NK-92 (cell line): ENCODE results near the gene ZNF398.

Experiments used
- DNase-seq: peaks from one replicate; lab custom pipeline; 2025; ENCODE audit not compliant: unreplicated experiment; lab: John Stamatoyannopoulos, UW

ZNF398 gene

DNA sequence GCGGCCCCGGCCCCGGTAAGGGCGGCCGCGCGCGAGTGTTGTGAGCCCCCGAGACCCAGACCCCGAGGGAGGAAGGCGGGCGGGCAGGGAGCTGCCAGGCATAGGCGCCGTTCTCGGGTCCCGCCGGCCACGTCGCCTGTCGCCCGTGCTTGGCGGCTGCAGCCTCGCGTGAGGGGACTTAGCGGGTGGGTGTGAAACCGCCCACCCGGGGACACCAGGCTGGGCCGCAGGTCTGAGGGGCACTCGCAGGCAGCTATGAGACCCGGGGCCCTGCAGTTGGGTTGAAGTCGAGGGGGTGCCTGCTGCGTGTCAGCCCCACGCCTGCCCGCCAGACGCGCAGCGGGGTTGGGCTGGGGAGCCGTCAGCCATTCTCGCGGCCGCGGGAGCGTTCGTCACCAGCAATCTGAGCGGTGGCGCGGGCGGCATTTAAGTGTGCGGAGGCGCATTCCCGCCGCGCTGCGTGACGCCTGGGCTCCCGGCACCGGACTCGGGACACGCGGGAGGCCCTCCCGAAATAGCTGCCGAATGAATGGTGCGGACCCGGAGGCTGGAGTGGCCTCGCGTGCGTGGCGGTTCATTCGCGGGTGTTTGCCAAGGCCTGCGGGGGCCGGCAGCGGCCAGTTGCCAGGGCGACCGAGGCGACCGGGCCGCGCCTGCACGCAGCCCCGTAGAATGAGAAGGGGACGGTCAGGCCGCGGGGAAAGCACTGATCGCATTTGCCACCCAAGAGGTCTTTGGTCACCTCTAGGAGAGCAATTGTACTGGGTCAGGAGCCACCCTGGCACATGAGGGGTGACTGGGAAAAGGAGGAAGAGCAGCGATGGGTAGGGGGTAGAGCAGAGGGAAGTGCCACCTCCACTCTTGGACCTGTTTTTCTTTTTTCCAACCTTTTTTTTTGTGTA, 750 bp downstream of the ZNF398 start:
- no peak for DNase-seq

DNA sequence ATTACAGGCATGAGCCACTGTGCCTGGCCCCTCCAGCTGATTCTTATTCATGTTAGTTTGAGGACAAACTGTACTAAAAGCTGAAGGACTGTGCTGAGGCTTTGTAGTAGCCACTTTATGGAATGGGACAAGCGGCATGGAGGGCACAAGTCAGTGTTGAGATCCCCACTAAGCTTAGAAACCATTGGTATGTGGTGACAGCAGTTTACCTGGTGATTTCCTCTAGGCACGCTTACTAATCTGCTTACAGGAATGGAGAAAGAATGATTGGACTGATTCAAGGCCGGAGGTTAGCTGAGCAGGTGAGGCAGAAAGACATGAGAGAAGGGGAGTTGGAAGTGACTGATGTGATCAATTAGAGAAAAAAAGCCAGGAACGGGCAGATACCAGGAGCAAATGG, 3.7 kb downstream of the ZNF398 start:
- DNase-seq = no peak

DNA sequence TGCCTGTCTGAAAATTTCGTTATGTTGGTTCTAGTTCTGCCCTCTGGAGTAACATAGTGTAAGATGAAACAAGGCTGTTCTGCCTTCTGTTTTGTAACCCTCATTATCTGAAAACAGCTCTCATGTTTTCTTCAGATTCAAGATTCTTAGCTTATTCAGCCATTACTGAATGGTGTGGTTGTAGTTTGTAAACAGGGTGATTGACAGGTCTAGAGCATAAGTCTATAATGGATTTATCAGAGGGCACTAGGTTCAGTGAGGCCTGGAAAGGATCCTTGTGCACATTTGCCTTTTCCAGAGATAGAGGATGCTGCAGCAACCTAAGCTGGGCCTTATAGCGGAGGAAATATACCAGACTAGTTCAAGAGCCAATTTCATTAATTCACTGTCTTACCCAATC, 6.1 kb downstream of the ZNF398 start:
- no peak for DNase-seq

DNA sequence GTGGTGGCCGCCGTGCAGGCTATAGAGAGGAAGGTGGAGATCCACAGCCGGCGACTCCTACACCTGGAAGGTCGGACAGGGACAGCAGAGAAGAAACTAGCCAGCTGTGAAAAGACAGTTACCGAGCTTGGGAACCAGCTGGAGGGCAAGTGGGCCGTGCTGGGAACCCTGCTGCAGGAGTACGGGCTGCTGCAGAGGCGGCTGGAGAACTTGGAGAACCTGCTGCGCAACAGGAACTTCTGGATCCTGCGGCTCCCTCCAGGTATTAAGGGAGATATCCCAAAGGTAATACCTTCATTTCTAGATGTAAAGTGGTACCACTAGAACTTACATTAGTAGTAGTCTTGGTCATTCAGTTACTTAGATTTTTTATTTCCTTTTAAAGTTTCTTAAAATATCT, 6.8 kb downstream of the ZNF398 start:
- DNase-seq = no peak

DNA sequence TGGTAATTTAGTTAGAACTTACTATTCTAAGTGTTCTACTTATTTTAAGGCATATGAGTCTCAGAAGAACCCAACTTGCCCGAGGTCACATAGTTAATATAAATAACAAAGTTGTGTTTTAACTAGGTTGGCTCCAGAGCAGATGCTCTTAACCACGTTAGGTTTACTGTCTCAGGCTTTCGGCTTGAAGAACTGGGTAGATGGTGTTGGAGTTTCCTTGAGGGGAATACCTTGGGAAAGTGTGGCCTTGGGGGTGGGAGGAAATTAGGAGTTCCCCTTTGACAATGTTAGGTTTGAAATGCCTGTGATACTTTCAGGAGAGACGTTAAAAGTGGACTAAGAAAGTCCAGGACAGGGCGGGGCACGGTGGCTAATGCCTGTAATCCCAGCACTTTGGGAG, 9.6 kb downstream of the ZNF398 start:
- no peak for DNase-seq

DNA sequence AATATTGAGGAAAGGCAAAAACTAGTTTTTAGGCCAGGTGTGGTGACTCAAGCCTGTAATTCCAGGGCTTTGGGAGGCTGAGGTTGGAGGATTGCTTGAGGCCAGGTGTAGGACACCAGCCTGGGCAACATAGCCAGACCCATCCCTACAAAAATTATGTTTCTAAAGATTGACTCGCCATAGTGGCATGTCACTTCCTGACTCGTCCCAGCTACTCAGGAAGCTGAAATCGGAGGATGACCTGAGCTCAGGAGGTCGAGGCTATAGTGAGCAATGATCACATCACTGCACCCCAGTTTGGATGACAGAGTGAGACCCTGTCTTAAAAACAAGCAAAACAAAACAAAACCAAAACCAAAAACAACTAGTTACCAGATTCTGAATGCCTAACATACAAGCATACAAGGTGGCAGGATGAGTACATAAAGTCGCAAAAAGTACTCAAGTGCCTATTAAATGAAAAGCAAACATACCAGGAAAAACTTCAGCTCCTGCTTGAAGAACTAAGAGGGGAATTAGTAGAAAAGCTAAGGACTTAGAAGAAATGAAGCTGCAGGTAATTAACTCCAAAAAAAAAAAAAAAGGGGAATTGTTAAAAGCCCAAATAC, 14.1 kb downstream of the ZNF398 start:
- DNase-seq = no peak

DNA sequence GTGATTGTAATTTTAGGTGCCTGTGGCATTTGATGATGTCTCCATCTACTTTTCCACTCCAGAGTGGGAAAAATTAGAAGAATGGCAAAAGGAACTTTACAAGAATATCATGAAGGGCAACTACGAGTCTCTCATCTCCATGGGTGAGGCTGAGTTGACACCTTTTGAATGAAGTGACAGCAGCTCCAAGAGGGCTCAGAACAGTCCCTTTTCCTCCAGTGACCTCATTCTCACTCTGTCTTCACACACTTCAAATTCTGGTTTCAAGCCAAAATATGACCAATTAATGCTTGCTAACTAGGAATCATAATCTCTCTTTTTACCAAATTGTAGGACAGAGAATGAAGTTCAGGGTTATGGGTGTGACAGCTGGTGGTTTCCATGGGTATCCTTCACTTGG, 18.9 kb downstream of the ZNF398 start:
- DNase-seq = no peak

DNA sequence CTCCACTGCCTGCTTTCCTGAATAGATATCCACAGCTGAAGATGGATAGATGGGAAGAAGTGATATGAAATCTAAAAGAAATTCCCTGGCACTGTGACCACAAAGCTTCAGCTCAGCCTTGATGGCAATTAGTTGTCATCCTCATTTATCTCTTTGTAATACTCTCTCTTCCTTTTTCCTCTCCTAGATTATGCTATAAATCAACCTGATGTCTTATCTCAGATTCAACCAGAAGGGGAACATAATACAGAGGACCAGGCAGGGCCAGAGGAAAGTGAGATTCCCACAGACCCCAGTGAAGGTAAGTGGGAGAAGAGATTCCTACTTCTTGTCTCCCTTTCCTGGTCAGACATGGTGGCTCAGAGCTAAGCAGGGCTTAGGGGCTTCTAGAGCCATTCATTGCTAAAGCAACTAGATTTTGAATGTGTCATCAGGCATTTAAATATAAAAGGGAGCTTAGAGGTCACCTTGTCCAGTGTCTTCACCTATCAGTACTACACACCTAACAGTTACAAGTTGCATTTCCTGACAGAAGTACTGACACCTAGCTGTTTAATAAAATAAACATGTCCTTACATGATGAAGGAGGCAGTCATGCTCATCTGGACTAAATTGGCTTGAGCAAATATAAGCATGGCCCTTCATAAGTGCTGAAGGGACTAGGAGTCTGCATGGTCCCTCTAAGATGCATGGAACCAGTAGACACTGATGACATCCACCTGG, 19.5 kb downstream of the ZNF398 start:
- no peak for DNase-seq

DNA sequence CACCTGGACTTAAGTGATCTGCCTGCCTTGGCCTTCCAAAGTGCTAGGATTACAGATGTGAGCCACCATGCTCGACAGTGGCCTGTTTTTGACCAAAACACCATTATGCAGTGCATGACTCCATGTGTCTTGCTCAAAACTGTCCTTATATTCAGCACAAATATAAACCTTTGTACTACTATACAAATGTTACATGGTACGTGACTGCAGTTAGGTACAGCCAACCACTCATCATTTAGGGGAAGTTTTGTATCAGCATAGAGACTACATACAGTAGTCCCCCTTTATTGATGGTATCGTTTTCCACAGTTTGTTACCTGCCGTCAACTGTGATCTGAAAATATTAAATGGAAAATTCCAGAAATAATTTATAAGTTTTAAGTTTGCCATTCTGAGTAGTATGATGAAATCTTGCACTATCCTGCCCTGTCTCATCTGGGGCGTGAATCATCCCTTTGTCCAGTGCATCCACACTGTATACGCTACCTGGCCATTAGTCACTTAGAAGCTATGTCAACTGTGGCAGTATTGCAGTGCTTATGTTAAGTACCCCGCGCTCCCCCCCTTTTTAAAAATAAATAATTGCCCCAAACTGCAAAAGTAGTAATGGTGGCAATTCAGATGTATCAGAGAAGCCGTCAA, 24.8 kb downstream of the ZNF398 start:
- no peak for DNase-seq

DNA sequence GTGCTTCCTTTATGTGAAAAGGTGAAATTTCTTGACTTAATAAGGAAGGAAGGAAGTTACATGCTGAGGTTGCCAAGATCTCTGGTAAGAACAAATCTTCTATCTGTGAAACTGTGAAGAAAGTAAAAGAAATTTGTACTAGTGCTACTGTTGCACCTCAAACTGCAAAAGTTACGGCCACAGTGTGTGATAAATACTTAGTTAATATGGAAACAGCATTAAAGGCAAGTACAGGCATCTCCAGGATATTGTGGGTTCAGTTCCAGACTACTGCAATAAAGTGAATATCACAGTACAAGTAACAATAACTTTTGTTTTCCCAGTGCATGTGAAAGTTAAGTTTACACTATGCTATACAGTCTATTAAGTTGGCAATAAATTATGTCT, 25.3 kb downstream of the ZNF398 start:
- DNase-seq = no peak

DNA sequence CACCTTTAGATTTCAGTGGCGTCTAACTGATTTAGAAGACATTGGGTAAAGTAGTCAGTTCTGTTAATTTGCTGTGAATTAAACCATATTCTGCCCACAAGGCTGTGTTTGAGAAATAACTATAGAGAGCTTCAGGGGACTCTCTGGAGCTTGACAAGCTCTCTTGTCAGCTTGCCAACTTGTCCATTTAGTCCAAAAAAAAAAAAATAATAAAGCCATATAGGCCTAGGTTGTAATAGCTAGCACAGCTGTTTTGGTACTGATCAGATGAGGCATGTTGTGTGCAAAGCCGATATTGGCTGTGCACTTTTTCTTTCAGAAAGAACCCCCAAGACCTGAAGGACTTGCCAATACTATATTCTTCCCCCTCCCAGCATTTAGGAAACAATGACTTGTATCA, 27.9 kb downstream of the ZNF398 start:
- DNase-seq = no peak

DNA sequence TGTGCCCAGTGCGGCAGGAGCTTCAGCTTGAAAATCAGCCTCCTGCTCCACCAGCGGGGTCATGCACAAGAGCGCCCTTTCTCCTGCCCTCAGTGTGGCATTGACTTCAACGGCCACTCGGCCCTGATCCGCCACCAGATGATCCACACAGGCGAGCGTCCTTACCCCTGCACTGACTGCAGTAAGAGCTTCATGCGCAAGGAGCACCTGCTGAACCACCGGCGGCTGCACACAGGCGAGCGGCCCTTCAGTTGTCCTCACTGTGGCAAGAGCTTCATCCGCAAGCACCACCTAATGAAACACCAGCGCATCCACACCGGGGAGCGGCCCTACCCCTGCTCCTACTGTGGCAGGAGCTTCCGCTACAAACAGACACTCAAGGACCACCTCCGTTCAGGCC, 32.0 kb downstream of the ZNF398 start:
- DNase-seq = no peak

DNA sequence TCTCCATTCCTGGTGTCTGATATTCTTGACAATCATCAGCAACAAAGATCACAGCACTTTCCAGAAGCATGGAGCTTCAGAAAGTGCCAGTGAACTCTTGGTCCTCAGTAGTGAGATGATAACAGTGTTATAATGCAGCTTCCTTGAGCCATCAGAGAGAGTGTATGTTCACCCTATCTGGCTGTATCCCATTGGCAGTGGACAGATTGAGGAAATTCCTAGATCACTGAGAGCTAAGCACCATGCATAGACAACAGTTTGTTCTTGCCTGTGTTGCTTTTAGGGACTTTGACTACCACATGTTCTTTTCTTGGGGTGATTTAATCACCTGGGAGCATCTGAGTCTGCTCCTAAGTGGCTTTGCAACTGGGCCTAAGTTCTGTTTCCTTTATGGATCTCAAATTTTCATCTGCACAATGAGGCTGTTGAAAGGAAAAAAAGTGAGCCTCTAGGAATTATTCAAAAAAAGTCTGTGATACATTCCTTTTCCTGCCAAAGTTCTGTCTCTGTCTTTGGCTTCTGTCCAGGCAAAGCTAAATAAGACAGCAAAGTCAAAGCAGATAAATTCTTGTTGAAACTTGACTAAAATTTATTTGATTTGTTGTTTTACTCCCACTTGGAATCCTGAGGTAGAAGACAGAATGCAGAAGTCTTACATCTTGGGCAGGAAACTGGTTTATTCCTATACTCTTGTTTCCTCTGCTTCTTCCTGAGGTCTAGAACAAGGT, 33.6 kb downstream of the ZNF398 start:
- no peak for DNase-seq

DNA sequence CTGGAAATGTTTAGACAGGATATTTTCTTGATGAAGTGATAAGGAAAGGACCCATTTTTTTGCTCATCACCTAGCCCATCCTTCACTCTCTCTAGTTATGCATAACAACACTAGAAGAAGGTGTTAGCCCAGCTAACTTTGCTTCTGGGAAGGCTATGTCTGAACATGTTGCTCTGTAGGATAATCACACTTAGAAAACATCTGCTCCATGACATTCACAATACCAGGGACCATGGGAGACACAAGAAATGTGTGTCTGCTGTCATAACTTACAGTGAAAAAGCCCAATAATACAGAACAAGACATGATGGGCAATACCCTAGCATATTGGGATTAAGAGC, 34.2 kb downstream of the ZNF398 start:
- DNase-seq = no peak

DNA sequence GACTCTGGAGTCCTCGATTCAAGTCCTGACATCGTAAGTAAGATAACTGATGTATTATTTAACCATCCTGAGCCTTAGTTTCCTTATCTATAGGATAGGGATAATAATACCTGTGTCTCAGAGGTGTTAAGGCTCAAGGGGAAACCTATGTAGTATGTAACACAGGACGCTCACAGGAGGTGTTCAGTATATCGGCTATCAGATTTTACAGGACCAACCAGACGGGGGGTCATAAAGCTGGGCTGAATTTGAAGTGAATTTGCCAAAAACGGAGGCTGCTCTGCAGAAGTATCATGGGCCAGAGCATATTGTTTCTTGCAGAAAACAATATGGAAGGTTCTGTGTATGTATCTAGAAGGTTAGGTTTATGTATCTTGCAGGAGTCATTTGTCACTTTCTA, 37.0 kb downstream of the ZNF398 start:
- DNase-seq = no peak

DNA sequence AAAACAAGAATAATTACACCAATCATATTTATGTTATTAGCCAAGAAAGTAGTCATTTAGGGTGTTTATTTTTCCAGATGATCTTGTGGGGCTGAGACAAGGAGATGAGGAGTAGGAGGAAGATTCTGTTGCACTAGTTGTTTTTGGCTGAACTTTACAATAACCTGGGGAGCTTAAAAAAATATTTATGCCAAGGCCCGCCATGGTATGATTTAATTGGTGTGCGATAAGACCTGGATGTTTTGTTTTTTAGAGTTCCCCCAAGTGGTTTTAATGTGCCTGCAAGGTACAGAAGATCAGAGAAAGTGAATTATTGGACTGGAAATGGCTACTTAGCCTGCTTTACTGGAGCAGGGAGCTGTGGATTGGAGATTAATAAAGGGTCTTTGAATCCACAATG, 41.0 kb downstream of the ZNF398 start:
- DNase-seq = no peak

DNA sequence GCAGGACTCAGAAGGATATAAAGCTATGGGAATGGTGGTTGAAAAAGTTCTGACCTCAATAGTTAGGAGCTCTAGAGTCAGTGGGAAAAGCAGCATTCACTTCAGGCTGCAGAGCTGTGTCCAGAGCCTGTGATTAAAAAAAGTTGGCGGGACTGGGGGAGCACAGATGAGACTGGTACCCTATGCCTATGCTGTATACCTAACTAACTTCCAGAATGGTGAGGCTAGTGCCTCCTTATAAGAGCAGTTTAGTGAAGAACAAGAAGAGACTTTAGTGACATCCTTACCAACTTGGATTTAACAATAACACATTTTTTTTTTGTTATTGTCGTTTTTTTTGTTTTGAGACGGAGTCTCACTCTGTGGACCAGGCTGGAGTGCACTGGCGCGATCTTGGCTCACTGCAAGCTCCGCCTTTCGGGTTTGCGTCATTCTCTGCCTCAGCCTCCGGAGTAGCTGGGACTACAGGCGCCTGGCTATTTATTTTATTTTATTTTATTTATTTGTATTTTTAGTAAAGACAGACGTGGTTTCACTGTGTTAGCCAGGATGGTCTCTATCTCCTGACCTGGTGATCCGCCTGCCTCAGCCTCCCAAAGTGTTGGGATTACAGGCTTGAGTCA, 41.5 kb downstream of the ZNF398 start:
- DNase-seq = no peak

DNA sequence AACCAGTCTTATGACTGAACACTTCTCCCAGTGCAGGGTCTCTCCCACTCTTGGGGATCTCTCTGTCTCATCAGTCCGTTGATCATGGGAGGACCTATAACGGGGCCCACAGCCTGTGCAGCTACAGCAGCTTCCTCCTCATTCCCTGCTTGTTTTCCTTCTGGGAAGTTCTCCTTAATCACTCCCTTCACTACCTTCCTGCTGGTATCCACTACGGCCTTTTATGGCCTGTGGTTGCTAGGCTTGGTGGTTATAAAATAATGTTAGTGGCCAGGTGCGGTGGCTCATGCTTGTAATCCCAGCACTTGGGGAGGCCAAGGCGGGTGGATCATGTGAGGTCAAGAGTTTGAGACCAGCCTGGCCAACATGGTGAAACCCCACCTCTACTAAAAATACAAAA, 44.6 kb downstream of the ZNF398 start:
- DNase-seq = no peak

DNA sequence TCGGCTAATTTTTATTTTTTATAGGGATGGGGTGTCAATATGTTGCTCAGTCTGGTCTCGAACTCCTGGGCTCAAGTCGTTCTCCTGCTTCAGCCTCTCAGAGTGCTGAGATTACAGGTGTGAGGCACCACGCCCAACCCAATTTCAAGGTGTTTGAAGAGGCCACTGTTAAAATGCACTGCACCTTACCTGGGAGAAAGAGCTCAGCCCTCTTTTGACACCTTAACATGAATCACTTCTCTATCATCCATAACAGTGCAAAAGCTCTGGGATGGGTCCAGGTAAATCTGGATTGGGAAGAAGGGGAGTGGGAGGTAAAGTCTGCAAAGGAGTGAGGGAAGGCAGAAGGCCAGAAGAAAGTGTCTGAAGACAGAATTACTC, 47.5 kb downstream of the ZNF398 start:
- no peak for DNase-seq
